SK-N-SH treated with all-trans-retinoic acid at 6 μM for 48 hours (cell line): ENCODE results near the gene KRT72.

Source experiments
- ATAC-seq: fragments of 200-7000 bp; cut with Tn5 transposase; 3 replicates; pipeline ENCODE4 v1.9.1; 2020; ENCODE audit warnings: mild to moderate bottlenecking, moderate library complexity
- ARNTL ChIP-seq: fragments of 450-650 bp; formaldehyde crosslinking; IDR thresholded peaks from 2 replicates; pipeline ENCODE4 v1.5.0; 2020; ENCODE audit warnings: low read depth, mild to moderate bottlenecking, moderate library complexity, borderline replicate concordance
- BACH2 ChIP-seq: fragments of 250-450 bp; sonication (Bioruptor Pico); IDR thresholded peaks from 2 replicates; pipeline ENCODE4 v1.9.0; 2021; ENCODE audit warnings: mild to moderate bottlenecking, borderline replicate concordance
- CSDC2 ChIP-seq: fragments of 250-450 bp; sonication (Bioruptor Pico); IDR thresholded peaks from 2 replicates; pipeline ENCODE4 v1.5.0; 2020; ENCODE audit warnings: mild to moderate bottlenecking, moderate library complexity
- ESRRG ChIP-seq: fragments of 250-450 bp; sonication (Bioruptor Pico); IDR thresholded peaks from 2 replicates; pipeline ENCODE4 v1.6.1; 2021; ENCODE audit warnings: mild to moderate bottlenecking
- ISL1 ChIP-seq: fragments of 250-450 bp; sonication (Bioruptor Pico); IDR thresholded peaks from 2 replicates; pipeline ENCODE4 v2.1.2; 2022; ENCODE audit warnings: mild to moderate bottlenecking, moderate library complexity
- PPARA ChIP-seq: fragments of 250-450 bp; sonication (Bioruptor Pico); IDR thresholded peaks from 2 replicates; pipeline ENCODE4 v1.5.0; 2020; ENCODE audit warnings: mild to moderate bottlenecking, borderline replicate concordance
- SNAI2 ChIP-seq: fragments of 250-450 bp; sonication (Bioruptor Pico); IDR thresholded peaks from 2 replicates; pipeline ENCODE4 v1.5.0; 2020; ENCODE audit warnings: mild to moderate bottlenecking, moderate library complexity
- TCF4 ChIP-seq: fragments of 250-450 bp; sonication (Bioruptor Pico); IDR thresholded peaks from 2 replicates; pipeline ENCODE4 v1.8.0; 2021; ENCODE audit warnings: mild to moderate bottlenecking, moderate library complexity, borderline replicate concordance
- ZC3H10 ChIP-seq: fragments of 250-450 bp; sonication (Bioruptor Pico); IDR thresholded peaks from 2 replicates; pipeline ENCODE4 v1.5.1; 2021; ENCODE audit warnings: mild to moderate bottlenecking, moderate library complexity
- ZFP3 ChIP-seq: fragments of 250-450 bp; sonication (Bioruptor Pico); IDR thresholded peaks from 2 replicates; pipeline ENCODE4 v1.5.0; 2020; ENCODE audit warnings: mild to moderate bottlenecking, moderate library complexity
- ZFP30 ChIP-seq: fragments of 450-650 bp; formaldehyde crosslinking; IDR thresholded peaks from 2 replicates; pipeline ENCODE4 v1.5.0; 2022; ENCODE audit warnings: mild to moderate bottlenecking, moderate library complexity
- ZNF565 ChIP-seq: fragments of 450-650 bp; formaldehyde crosslinking; conservative IDR thresholded peaks from 2 replicates; pipeline ENCODE4 v1.5.0; 2020; ENCODE audit warnings: low read depth, mild to moderate bottlenecking, moderate library complexity
- ZNF70 ChIP-seq: fragments of 450-650 bp; formaldehyde crosslinking; IDR thresholded peaks from 2 replicates; pipeline ENCODE4 v1.5.0; 2020; ENCODE audit warnings: mild to moderate bottlenecking, moderate library complexity
- ZNF8 ChIP-seq: fragments of 450-650 bp; formaldehyde crosslinking; IDR thresholded peaks from 2 replicates; pipeline ENCODE4 v1.5.0; 2020; ENCODE audit warnings: mild to moderate bottlenecking, moderate library complexity
- TF ChIP-seq, protein P1 (sequence below): fragments of 250-450 bp; sonication (Bioruptor Pico); IDR thresholded peaks from 2 replicates; pipeline ENCODE4 v1.5.0; 2020; ENCODE audit warnings: mild to moderate bottlenecking, moderate library complexity
- TF ChIP-seq, protein P2 (sequence below): fragments of 250-450 bp; sonication (Bioruptor Pico); IDR thresholded peaks from 2 replicates; pipeline ENCODE4 v1.5.1; 2020; ENCODE audit warnings: low read depth, mild to moderate bottlenecking, moderate library complexity
- TF ChIP-seq, protein P3 (sequence below): fragments of 250-450 bp; sonication (Bioruptor Pico); IDR thresholded peaks from 2 replicates; pipeline ENCODE4 v1.5.1; 2021; ENCODE audit warnings: mild to moderate bottlenecking, moderate library complexity
- TF ChIP-seq, protein P4 (sequence below): fragments of 250-450 bp; sonication (Bioruptor Pico); IDR thresholded peaks from 2 replicates; pipeline ENCODE4 v1.8.0; 2021; ENCODE audit warnings: low read depth, mild to moderate bottlenecking, moderate library complexity, borderline replicate concordance

KRT72 gene

DNA sequence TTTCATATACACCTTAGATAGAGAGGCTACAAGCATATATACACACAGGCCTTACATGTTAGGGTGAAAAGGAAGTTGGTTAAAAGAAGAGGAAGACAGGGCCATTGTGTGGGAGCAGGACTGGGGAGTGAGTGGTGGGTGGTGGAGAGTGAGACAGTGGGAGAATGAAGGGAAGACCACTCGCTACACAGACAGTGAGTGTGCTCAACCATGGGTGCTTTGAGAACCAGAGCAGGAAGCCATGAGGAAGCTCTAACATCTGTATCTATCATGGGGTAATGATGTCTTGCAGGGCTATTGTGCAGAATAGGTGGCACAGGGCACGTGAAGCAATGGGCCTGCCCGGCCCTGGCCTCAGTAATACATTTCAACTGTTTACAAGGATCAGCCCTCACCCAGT lies 16.2 kb downstream of the KRT72 start:
- TF ChIP-seq ZNF8 (CRISPR knock-in tag) = no peak
- TF ChIP-seq BACH2 = no peak
- no peak for TF ChIP-seq PPARA (CRISPR knock-in tag)
- TF ChIP-seq, protein P1, sequence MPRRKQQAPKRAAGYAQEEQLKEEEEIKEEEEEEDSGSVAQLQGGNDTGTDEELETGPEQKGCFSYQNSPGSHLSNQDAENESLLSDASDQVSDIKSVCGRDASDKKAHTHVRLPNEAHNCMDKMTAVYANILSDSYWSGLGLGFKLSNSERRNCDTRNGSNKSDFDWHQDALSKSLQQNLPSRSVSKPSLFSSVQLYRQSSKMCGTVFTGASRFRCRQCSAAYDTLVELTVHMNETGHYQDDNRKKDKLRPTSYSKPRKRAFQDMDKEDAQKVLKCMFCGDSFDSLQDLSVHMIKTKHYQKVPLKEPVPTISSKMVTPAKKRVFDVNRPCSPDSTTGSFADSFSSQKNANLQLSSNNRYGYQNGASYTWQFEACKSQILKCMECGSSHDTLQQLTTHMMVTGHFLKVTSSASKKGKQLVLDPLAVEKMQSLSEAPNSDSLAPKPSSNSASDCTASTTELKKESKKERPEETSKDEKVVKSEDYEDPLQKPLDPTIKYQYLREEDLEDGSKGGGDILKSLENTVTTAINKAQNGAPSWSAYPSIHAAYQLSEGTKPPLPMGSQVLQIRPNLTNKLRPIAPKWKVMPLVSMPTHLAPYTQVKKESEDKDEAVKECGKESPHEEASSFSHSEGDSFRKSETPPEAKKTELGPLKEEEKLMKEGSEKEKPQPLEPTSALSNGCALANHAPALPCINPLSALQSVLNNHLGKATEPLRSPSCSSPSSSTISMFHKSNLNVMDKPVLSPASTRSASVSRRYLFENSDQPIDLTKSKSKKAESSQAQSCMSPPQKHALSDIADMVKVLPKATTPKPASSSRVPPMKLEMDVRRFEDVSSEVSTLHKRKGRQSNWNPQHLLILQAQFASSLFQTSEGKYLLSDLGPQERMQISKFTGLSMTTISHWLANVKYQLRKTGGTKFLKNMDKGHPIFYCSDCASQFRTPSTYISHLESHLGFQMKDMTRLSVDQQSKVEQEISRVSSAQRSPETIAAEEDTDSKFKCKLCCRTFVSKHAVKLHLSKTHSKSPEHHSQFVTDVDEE (CRISPR knock-in tag) = no peak
- no peak for TF ChIP-seq ISL1
- no peak for TF ChIP-seq SNAI2
- TF ChIP-seq ZFP3 = no peak
- TF ChIP-seq, protein P2, sequence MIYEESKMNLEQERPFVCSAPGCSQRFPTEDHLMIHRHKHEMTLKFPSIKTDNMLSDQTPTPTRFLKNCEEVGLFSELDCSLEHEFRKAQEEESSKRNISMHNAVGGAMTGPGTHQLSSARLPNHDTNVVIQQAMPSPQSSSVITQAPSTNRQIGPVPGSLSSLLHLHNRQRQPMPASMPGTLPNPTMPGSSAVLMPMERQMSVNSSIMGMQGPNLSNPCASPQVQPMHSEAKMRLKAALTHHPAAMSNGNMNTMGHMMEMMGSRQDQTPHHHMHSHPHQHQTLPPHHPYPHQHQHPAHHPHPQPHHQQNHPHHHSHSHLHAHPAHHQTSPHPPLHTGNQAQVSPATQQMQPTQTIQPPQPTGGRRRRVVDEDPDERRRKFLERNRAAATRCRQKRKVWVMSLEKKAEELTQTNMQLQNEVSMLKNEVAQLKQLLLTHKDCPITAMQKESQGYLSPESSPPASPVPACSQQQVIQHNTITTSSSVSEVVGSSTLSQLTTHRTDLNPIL (CRISPR knock-in tag) = no peak
- ATAC-seq = no peak

DNA sequence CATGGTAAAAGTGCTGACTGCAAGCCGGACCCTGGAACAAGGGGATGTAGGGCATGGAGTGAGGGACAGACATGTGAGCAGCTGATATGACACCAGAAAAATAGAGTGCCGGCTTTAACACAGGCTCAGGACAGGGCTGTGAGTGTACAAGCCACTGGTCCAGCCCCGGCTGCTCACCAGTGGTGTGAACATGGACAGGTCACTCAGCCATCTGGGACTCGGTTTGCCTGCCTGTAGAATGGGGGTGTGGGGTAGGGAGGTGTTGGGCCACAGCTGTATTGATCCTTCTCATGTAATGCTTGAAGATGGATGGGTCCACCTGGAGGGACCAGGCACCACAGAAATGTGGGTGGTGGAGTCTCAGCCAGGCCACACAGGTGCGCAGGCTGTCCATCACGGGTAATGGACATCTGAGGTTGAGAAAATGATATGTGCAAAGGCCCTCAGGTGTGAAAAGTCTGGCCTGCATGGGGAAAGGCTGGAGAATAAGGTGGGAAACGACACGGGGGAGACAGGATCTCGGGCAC lies 17.0 kb downstream of the KRT72 start:
- TF ChIP-seq TCF4 (CRISPR knock-in tag) (no peak), ARNTL (CRISPR knock-in tag) (no peak), CSDC2 (CRISPR knock-in tag) (no peak), ESRRG (no peak), ZNF8 (CRISPR knock-in tag) (no peak), ZFP3 (no peak), ISL1 (no peak)
- TF ChIP-seq, protein P3, sequence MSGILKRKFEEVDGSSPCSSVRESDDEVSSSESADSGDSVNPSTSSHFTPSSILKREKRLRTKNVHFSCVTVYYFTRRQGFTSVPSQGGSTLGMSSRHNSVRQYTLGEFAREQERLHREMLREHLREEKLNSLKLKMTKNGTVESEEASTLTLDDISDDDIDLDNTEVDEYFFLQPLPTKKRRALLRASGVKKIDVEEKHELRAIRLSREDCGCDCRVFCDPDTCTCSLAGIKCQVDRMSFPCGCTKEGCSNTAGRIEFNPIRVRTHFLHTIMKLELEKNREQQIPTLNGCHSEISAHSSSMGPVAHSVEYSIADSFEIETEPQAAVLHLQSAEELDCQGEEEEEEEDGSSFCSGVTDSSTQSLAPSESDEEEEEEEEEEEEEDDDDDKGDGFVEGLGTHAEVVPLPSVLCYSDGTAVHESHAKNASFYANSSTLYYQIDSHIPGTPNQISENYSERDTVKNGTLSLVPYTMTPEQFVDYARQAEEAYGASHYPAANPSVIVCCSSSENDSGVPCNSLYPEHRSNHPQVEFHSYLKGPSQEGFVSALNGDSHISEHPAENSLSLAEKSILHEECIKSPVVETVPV (CRISPR knock-in tag) = no peak
- TF ChIP-seq, protein P4, sequence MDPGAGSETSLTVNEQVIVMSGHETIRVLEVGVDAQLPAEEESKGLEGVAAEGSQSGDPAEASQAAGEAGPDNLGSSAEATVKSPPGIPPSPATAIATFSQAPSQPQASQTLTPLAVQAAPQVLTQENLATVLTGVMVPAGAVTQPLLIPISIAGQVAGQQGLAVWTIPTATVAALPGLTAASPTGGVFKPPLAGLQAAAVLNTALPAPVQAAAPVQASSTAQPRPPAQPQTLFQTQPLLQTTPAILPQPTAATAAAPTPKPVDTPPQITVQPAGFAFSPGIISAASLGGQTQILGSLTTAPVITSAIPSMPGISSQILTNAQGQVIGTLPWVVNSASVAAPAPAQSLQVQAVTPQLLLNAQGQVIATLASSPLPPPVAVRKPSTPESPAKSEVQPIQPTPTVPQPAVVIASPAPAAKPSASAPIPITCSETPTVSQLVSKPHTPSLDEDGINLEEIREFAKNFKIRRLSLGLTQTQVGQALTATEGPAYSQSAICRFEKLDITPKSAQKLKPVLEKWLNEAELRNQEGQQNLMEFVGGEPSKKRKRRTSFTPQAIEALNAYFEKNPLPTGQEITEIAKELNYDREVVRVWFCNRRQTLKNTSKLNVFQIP (CRISPR knock-in tag) = no peak
- no peak for ATAC-seq

DNA sequence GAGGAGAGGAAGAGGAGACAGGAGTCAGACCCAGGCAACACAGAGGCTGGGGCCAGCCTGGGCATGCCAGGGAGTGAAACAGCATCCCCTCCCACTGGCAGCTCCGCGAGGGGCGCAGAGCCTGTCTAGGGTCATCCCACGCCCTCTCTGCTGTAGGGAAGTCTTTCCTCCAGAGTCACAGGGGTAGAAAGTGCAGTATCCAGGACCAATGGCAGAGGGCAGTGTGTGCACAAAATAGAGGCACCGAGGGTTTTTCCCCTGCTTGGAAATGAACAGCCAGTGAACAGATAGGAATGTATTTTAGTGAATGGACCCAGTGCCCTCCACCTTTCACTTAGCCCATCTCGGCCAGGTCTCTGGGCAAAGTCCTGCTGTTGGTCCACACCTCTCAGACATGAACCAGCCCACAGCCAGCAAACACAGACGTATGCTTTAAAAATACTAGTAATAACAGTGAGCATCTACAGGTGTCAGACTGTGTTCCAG lies 18.2 kb downstream of the KRT72 start:
- ATAC-seq = peak; percentile 94
- TF ChIP-seq ZNF70 (CRISPR knock-in tag) (no peak), CSDC2 (CRISPR knock-in tag) (no peak)
- TF ChIP-seq, all 23 proteins: peak for 0

DNA sequence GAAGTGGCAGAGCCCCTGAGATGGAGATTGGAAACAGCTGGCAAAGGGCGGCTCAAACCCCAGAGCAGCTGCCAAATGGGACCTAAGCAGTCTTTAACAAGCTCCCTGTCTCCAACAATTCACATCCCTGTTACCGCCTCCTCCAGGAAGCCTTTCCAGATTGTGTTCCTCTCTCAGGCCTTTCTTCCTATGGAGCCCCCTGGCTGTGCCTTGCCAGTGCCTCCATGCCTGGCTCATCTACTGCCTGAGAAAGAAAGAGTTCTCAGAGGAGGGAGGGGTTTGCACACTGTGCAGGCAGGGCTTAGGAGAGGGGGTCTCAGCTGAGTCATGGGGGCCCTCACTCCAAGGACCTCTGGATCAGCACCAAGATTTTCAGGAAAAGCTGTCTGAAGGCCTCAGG lies 18.8 kb downstream of the KRT72 start:
- TF ChIP-seq, protein P1 (CRISPR knock-in tag) = no peak
- TF ChIP-seq SNAI2 = no peak
- no peak for TF ChIP-seq ZNF565 (CRISPR knock-in tag)
- TF ChIP-seq PPARA (CRISPR knock-in tag) = no peak
- TF ChIP-seq ZNF70 (CRISPR knock-in tag) = no peak
- no peak for TF ChIP-seq ESRRG
- no peak for TF ChIP-seq ZC3H10 (CRISPR knock-in tag)
- TF ChIP-seq, protein P4 (CRISPR knock-in tag) = no peak
- TF ChIP-seq CSDC2 (CRISPR knock-in tag) = no peak
- TF ChIP-seq ARNTL (CRISPR knock-in tag) = no peak
- TF ChIP-seq, protein P3 (CRISPR knock-in tag) = no peak
- TF ChIP-seq ZFP30 (CRISPR knock-in tag) = no peak
- no peak for TF ChIP-seq BACH2
- no peak for ATAC-seq
